Activated B cell treated with CpG ODN at 0.5 μM for 24 hours (primary cell): Measurements from ENCODE around the gene MB. TPM values are rescaled to one million over a fixed set of nuclear protein-coding genes. Genes with fewer than 3 reads are reported as not detected.

ENCODE experiments used
- ATAC-seq: fragments of 200-7000 bp; cut with Tn5 transposase; one replicate; pipeline ENCODE4 v1.10.0; 2021; ENCODE audit warnings: low read depth, mild to moderate bottlenecking, moderate library complexity
- CTCF ChIA-PET: fragments of 350-600 bp; sonication (Branson Sonifier 250); formaldehyde crosslinking; loops from one replicate; lab custom pipeline; 2021; ENCODE audit warnings: antibody characterized with exemption; lab: Charles Lee
- POLR2A ChIA-PET: fragments of 350-600 bp; sonication (Branson Sonifier 250); formaldehyde crosslinking; loops from one replicate; lab custom pipeline; 2021; ENCODE audit warnings: antibody characterized with exemption; lab: Charles Lee
- DNase-seq: peaks from one replicate; pipeline ENCODE4 v3.0.0; 2022
- H3K27ac Mint-ChIP-seq: one replicate; pipeline ENCODE4 v1.8.0; 2020; ENCODE audit warnings: mixed read lengths
- H3K27me3 Mint-ChIP-seq: one replicate; pipeline ENCODE4 v1.8.0; 2021; ENCODE audit warnings: mixed read lengths
- H3K36me3 Mint-ChIP-seq: one replicate; pipeline ENCODE4 v1.8.0; 2021; ENCODE audit warnings: low read depth, mixed read lengths
- H3K4me1 Mint-ChIP-seq: one replicate; pipeline ENCODE4 v1.8.0; 2021; ENCODE audit warnings: mixed read lengths
- H3K4me3 Mint-ChIP-seq: one replicate; pipeline ENCODE4 v1.8.0; 2020; ENCODE audit warnings: mild to moderate bottlenecking, mixed read lengths
- H3K9me3 Mint-ChIP-seq: one replicate; pipeline ENCODE4 v1.8.0; 2020; ENCODE audit warnings: mixed read lengths
- intact Hi-C: fragments of 100-400 bp; cut with micrococcal nuclease; formaldehyde crosslinking; loops from one replicate; pipeline ENCODE4 v1.15.1; 2024
- total RNA-seq: library from RNA; stranded (reverse); gene quantifications from 2 replicates; pipeline ENCODE4 v1.2.3, GENCODE V29; 2022
- TF ChIP-seq, protein P1 (sequence below): fragments of 200-600 bp; IDR thresholded peaks from one replicate; pipeline ENCODE4 v1.8.0; 2022; ENCODE audit warnings: antibody characterized with exemption, mild to moderate bottlenecking

MB gene
- total RNA-seq, 1 donor from 2014 or later = not detected

DNA sequence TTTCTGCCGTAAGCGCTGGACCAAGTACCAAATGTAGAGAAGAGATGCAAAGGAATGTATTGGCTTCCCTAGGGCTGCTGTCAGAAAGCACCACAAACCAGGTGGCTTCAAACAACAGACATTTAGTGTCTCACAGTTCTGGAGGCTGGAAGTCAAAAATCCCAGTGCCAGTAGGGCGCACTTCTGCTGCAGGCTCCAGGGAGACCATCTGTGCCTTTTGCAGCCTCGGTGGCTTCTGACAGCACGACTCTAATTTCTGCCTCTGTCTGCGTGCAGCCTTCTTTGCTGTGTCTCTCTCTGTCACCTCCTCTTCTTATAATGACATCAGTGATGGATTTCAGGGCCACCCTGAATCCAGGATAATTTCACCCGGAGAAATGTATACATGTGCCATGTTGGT is 34.0 kb upstream of the MB start:
- CTCF ChIA-PET = no interaction called here
- no peak for DNase-seq
- H3K36me3 Mint-ChIP-seq = peaks cover 14% of the 10 kb centered on the region

DNA sequence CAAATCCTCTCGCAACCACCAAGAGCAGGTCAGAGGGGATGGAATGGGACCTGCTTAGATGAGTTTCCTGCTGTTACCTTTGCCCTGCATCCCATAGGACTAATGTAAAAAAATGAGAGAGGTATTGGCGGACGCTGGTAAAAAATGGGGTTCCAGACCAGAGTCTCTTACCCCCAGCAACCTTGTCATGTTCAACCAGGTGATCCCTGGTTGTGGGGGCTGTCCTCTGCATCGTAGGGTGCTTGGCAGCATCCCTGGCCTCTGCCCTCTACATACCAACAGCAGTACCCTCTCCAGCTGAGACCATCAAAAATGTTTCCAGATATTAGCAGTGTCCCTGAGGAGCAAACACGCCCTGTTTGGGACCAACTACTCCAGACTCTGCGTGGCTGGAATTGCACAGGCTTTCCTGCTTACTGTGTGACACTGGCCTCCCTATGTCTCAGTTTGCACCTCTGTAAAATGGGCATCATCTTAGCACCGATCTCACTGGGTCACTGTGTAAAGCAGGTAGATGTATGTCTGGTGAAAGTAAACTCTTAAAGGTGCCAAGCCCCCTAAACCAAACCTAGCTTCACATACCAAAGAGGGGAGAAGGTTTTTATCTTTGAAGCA is 32.6 kb upstream of the MB start:
- CTCF ChIA-PET = interaction anchor here (1.6 kb wide), 1 partner anchor 299 kb away, joined by 6 read pairs; no protein-coding TSS in a partner anchor
- DNase-seq = no peak
- POLR2A ChIA-PET = interaction anchor here (0.7 to 2.2 kb wide), 2 partner anchors 11 to 102 kb away, joined by 3 to 15 read pairs; no protein-coding TSS in a partner anchor

More for the DNA sequence above, 34.0 kb upstream of the MB start:
- intact Hi-C loops = no loop called here
- Mint-ChIP-seq H3K27ac (no peak overlapping the region), H3K4me1 (peaks cover 32% of the 10 kb centered on the region), H3K9me3 (peaks cover 2% of the 10 kb centered on the region), H3K27me3 (no peaks in the 10 kb centered on the region), H3K4me3 (no peak overlapping the region)
- POLR2A ChIA-PET = no interaction called here
- ATAC-seq = no peak
- TF ChIP-seq, protein P1, sequence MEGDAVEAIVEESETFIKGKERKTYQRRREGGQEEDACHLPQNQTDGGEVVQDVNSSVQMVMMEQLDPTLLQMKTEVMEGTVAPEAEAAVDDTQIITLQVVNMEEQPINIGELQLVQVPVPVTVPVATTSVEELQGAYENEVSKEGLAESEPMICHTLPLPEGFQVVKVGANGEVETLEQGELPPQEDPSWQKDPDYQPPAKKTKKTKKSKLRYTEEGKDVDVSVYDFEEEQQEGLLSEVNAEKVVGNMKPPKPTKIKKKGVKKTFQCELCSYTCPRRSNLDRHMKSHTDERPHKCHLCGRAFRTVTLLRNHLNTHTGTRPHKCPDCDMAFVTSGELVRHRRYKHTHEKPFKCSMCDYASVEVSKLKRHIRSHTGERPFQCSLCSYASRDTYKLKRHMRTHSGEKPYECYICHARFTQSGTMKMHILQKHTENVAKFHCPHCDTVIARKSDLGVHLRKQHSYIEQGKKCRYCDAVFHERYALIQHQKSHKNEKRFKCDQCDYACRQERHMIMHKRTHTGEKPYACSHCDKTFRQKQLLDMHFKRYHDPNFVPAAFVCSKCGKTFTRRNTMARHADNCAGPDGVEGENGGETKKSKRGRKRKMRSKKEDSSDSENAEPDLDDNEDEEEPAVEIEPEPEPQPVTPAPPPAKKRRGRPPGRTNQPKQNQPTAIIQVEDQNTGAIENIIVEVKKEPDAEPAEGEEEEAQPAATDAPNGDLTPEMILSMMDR = no peak

DNA sequence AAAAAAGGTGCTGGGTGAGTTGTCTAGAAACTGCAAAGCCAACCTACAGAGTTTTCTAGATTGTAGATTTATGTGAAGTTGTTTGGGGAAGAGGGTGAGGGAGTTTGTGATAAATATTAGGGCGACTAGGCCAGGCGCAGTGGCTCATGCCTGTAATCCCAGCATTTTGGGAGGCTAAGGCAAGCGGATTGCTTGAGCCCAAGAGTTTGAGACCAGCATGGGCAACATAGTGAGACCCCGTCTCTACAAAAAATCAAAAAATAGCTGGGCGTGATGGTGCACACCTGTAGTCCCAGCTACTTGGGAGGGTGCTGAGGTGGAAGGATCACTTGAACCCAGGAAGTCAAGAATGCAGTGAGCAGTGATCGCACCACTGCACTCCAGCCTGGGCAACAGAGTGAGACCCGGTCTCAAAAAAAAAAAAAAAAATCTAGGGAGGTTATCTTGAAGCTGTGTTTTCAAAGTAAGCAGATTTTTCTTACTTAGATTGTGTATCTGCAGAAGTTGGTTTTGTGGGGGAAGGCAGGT is 32.0 kb upstream of the MB start:
- TF ChIP-seq, protein P1 = no peak
- H3K4me1 Mint-ChIP-seq = peaks cover 32% of the 10 kb centered on the region
- peaks cover under 1% of the 10 kb centered on the region for H3K27me3 Mint-ChIP-seq
- H3K36me3 Mint-ChIP-seq = peaks cover 9% of the 10 kb centered on the region
- DNase-seq (no peak), ATAC-seq (no peak)
- H3K27ac Mint-ChIP-seq = peak overlapping the region; percentile 94
- peak overlapping the region; percentile 96 for H3K4me3 Mint-ChIP-seq
- peaks cover 2% of the 10 kb centered on the region for H3K9me3 Mint-ChIP-seq
- POLR2A ChIA-PET = interaction anchor here (0.7 to 2.2 kb wide), 8 partner anchors 10 to 298 kb away, joined by 3 to 15 read pairs (median 4); no protein-coding TSS in a partner anchor
- intact Hi-C loops = loop anchor here (2.0 kb wide), 1 partner anchor 102 kb away; no protein-coding TSS in a partner anchor
- CTCF ChIA-PET = interaction anchor here (1.6 kb wide), 1 partner anchor 298 kb away, joined by 6 read pairs; no protein-coding TSS in a partner anchor

More for the DNA sequence above, 32.6 kb upstream of the MB start:
- H3K4me3 Mint-ChIP-seq = peak overlapping the region; percentile 96
- no peak for ATAC-seq
- H3K4me1 Mint-ChIP-seq = peaks cover 32% of the 10 kb centered on the region
- TF ChIP-seq, protein P1 = no peak
- no peaks in the 10 kb centered on the region for H3K27me3 Mint-ChIP-seq
- H3K27ac Mint-ChIP-seq = peak overlapping the region; percentile 94
- intact Hi-C loops = loop anchor here (2.0 kb wide), 1 partner anchor 101 kb away; no protein-coding TSS in a partner anchor
- peaks cover 2% of the 10 kb centered on the region for H3K9me3 Mint-ChIP-seq
- peaks cover 11% of the 10 kb centered on the region for H3K36me3 Mint-ChIP-seq

DNA sequence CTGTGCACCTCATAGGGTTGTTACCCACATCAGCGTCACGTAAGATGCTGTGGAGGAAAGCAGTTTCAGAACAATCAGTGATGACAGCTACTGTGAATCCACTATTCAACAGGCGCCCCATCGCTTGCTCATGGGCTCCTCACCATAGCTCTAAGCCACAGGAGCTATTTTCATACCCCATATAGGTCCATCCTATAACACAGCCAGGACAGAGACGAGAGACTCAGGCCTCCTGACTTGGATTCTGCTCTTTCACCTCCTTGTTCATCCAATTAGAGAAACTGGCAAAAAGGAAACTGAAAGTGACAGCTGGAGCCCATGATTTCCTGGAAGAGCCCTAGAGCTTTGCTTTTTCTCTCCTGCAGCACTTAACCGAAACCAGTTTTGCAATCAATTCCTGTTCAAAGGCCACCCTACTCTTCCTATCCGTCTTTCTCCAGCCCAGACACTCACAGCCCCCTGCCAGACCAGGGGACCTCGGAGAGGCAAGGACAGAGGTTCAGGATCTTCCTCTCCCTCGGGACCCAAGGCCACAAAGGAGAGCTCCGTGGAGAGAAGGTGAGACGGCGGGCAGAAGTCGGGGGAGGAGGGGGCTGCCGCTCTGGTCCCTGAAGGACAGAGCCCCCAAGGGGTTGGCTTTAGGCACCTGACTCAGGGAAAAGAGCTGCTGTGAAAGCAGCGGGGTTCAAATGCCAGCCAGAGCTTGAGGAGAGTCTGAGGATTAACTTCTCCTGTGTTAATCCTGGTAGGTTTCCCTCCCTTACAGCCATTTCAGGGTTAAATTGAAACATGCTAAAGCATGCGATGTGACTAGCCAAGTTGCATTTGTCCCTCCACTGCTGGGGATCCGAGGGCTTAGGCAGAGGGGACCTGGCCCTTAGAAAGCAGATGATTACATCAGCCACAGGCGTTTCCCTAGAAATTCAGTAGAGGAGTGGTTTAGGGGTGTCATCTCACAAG is 31.2 kb upstream of the MB start, which contains the start of gene APOL6:
Gene APOL6, plus strand, starts transcription at position 381 of the 960 bp plus-strand sequence. CDS start 7,980 bp downstream, outside the sequence.
- DNase-seq = peak; percentile 33
- ChIA-PET CTCF (interaction anchor here (0.8 to 1.6 kb wide), 2 partner anchors 10 to 298 kb away, joined by 4 to 6 read pairs; no protein-coding TSS in a partner anchor), POLR2A (interaction anchor here (0.5 to 2.2 kb wide), 13 partner anchors 10 to 297 kb away, joined by 3 to 15 read pairs (median 4); no protein-coding TSS in a partner anchor)
- peaks cover 5% of the 10 kb centered on the region for H3K36me3 Mint-ChIP-seq
- peaks cover 3% of the 10 kb centered on the region for H3K27me3 Mint-ChIP-seq
- peaks cover 31% of the 10 kb centered on the region for H3K4me1 Mint-ChIP-seq
- TF ChIP-seq, protein P1 = no peak
- ATAC-seq = peak; percentile 65
- peak within 1 kb of the TSS; percentile 94 for H3K27ac Mint-ChIP-seq
- H3K4me3 Mint-ChIP-seq = peak within 1 kb of the TSS; percentile 96
- H3K9me3 Mint-ChIP-seq = peaks cover 2% of the 10 kb centered on the region
- intact Hi-C loops = loop anchor here (2.0 kb wide), 1 partner anchor 102 kb away; no protein-coding TSS in a partner anchor
